ENCODE data around the gene CHRDL1. TPM values are rescaled to one million over a fixed set of nuclear protein-coding genes. Genes with fewer than 3 reads are reported as not detected.

Gene CHRDL1
- total RNA-seq, 1 donor from 2014 or later = 0.28 TPM

DNA sequence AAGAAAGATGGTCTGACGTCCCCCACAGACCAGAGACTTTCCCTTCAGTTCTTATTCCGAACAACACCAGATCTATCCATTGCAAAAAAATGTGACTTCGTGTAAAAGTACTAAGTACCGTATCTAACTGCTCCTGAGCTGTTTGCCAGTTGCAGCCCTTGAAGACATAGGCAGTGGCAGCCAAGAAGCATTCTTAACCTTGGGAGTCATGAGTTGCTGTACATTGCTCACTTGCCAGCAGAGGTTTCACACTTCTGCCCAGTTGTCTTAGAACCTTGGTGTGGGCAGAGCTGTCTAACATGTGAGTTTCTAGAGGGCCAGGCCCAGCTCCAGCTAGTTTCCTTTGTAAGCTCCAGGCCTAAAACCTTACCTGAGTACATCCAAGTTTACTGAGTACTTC, 10.5 kb upstream of the CHRDL1 start:
- TF ChIP-seq, protein P1, sequence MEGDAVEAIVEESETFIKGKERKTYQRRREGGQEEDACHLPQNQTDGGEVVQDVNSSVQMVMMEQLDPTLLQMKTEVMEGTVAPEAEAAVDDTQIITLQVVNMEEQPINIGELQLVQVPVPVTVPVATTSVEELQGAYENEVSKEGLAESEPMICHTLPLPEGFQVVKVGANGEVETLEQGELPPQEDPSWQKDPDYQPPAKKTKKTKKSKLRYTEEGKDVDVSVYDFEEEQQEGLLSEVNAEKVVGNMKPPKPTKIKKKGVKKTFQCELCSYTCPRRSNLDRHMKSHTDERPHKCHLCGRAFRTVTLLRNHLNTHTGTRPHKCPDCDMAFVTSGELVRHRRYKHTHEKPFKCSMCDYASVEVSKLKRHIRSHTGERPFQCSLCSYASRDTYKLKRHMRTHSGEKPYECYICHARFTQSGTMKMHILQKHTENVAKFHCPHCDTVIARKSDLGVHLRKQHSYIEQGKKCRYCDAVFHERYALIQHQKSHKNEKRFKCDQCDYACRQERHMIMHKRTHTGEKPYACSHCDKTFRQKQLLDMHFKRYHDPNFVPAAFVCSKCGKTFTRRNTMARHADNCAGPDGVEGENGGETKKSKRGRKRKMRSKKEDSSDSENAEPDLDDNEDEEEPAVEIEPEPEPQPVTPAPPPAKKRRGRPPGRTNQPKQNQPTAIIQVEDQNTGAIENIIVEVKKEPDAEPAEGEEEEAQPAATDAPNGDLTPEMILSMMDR (IDR thresholded peaks at IDR 0.05; ENCODE audit: unreplicated experiment) = no peak
- Mint-ChIP-seq H3K27me3 (ENCODE audit: unreplicated experiment) (no peaks in the 10 kb centered on the region), H3K36me3 (ENCODE audit: low read depth, unreplicated experiment) (no peaks in the 10 kb centered on the region), H3K4me1 (ENCODE audit: unreplicated experiment) (peaks cover 3% of the 10 kb centered on the region), H3K4me3 (ENCODE audit: unreplicated experiment) (no peak overlapping the region), H3K9me3 (ENCODE audit: unreplicated experiment) (no peaks in the 10 kb centered on the region), H3K27ac (ENCODE audit: unreplicated experiment) (no peak overlapping the region)
- no peak for DNase-seq (ENCODE audit: low spot score)

DNA sequence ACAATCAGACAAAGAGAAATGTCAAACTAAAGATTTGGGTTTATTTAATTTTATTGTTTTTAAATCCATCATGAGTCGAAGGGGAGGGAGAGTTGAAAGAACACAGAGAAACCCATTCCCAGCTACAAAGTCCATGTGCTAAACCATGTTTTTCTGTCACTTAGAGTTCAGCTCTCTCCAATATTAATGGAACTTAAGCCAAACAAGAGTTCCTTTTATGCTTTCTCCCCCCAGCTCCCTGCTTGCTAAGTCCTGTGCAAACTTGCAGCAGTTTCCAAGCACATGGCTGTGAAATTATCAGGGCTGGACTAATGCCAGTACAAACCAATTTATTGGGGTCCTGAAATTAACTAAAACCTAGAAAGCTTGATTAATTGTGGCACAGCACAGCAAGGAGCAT, 9.7 kb upstream of the CHRDL1 start:
- no peaks in the 10 kb centered on the region for H3K9me3 Mint-ChIP-seq (ENCODE audit: unreplicated experiment)
- no peak overlapping the region for H3K27ac Mint-ChIP-seq (ENCODE audit: unreplicated experiment)
- H3K27me3 Mint-ChIP-seq (ENCODE audit: unreplicated experiment) = no peaks in the 10 kb centered on the region
- peaks cover 3% of the 10 kb centered on the region for H3K4me1 Mint-ChIP-seq (ENCODE audit: unreplicated experiment)
- H3K36me3 Mint-ChIP-seq (ENCODE audit: low read depth, unreplicated experiment) = no peaks in the 10 kb centered on the region
- no peak for DNase-seq (ENCODE audit: low spot score)
- no peak overlapping the region for H3K4me3 Mint-ChIP-seq (ENCODE audit: unreplicated experiment)
- TF ChIP-seq, protein P1 (IDR thresholded peaks at IDR 0.05; ENCODE audit: unreplicated experiment) = no peak

DNA sequence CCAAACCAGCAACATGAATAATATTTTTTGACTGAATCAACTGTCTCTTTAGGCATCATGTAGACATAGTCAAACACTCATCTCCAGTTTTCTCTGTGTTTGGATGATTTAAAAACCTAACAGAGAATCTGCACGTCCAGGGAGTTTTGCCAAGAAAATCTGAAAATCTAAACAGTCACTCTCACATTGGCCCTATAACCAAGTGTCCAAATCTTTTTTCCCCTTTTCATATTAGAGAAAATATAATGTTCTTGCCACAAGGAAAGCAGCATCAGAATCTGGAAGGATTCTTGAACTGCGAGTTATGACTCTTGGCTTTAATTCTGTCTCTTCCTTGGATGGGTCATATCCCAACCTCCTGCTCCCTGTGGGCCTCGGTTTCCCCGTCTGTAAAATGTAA, 8.8 kb upstream of the CHRDL1 start:
- DNase-seq (ENCODE audit: low spot score) = no peak
- H3K27ac Mint-ChIP-seq (ENCODE audit: unreplicated experiment) = no peak overlapping the region
- H3K27me3 Mint-ChIP-seq (ENCODE audit: unreplicated experiment) = no peaks in the 10 kb centered on the region
- TF ChIP-seq, protein P1 (IDR thresholded peaks at IDR 0.05; ENCODE audit: unreplicated experiment) = no peak
- no peaks in the 10 kb centered on the region for H3K36me3 Mint-ChIP-seq (ENCODE audit: low read depth, unreplicated experiment)
- H3K4me3 Mint-ChIP-seq (ENCODE audit: unreplicated experiment) = no peak overlapping the region
- H3K4me1 Mint-ChIP-seq (ENCODE audit: unreplicated experiment) = peaks cover 3% of the 10 kb centered on the region
- no peaks in the 10 kb centered on the region for H3K9me3 Mint-ChIP-seq (ENCODE audit: unreplicated experiment)

DNA sequence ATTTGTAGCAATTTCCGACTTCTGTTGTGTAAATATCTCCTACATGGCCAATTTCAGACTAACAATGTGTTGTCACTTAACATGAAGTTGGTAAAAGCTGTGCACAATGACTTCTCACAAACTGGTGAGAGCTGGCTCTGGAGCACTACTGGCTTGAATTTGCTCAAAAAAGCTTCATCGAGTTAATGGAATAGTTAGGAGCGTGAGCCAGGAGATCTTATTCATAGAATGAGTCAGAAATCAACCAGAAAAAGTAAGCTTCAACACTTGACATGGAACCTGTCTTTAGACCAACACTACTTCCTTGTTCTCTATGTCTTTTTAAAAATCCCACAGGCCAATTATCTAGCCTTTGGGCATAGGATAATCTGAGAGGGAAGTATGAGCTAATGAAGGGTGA, 7.9 kb upstream of the CHRDL1 start:
- Mint-ChIP-seq H3K36me3 (ENCODE audit: low read depth, unreplicated experiment) (no peaks in the 10 kb centered on the region), H3K9me3 (ENCODE audit: unreplicated experiment) (no peaks in the 10 kb centered on the region), H3K4me3 (ENCODE audit: unreplicated experiment) (no peak overlapping the region), H3K4me1 (ENCODE audit: unreplicated experiment) (peaks cover 3% of the 10 kb centered on the region), H3K27me3 (ENCODE audit: unreplicated experiment) (no peaks in the 10 kb centered on the region), H3K27ac (ENCODE audit: unreplicated experiment) (no peak overlapping the region)
- no peak for DNase-seq (ENCODE audit: low spot score)
- TF ChIP-seq, protein P1 (IDR thresholded peaks at IDR 0.05; ENCODE audit: unreplicated experiment) = no peak

DNA sequence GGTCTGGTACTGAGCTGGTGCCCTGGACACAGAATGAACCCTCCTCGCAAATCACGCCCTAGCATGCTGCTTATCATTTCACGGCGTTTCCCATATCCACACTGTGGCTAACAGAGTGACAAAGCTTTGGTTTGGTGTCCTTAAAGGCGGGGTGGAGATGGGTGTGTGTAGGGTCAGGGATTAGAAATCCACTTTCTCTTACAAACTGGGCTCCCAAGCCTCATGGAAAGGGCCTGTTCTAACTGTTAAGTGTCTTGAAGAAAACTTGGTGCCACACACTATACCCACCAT, 735 bp upstream of the CHRDL1 start:
- Mint-ChIP-seq H3K27me3 (ENCODE audit: unreplicated experiment) (no peaks in the 10 kb centered on the region), H3K9me3 (ENCODE audit: unreplicated experiment) (no peaks in the 10 kb centered on the region), H3K36me3 (ENCODE audit: low read depth, unreplicated experiment) (no peaks in the 10 kb centered on the region), H3K4me1 (ENCODE audit: unreplicated experiment) (no peaks in the 10 kb centered on the region), H3K4me3 (ENCODE audit: unreplicated experiment) (peak overlapping the region; percentile 86), H3K27ac (ENCODE audit: unreplicated experiment) (no peak overlapping the region)
- no peak for DNase-seq (ENCODE audit: low spot score)
- TF ChIP-seq, protein P1 (IDR thresholded peaks at IDR 0.05; ENCODE audit: unreplicated experiment) = no peak

All from endothelial cell (in vitro differentiated cells).